Activated T-helper 1 cell treated with anti-CD3 and anti-CD28 coated beads, Interleukin-12 subunit alpha, Interleukin-12 subunit beta, Interleukin-2, Interleukin-4 antibody, amounts not matched to agents 30 ng/mL and 10 ng/mL and 1 ng/mL, durations not matched to agents 14 hours and 24 hours and 36 hours (primary cell): ENCODE data around the gene DDX28. TPM values are rescaled to one million over a fixed set of nuclear protein-coding genes. Genes with fewer than 3 reads are reported as not detected.

Experiments used
- DNase-seq: peaks from one replicate; pipeline ENCODE4 v3.0.0; 2021; ENCODE audit warnings: low spot score
- H3K27ac Mint-ChIP-seq: one replicate; pipeline ENCODE4 v1.8.0; 2021; ENCODE audit warnings: mild to moderate bottlenecking, mixed read lengths
- H3K27me3 Mint-ChIP-seq: one replicate; pipeline ENCODE4 v1.8.0; 2022; ENCODE audit warnings: mild to moderate bottlenecking, moderate library complexity, mixed read lengths; ENCODE audit not compliant: insufficient read depth
- H3K36me3 Mint-ChIP-seq: one replicate; pipeline ENCODE4 v1.8.0; 2021; ENCODE audit warnings: low read depth, mixed read lengths
- H3K4me1 Mint-ChIP-seq: one replicate; pipeline ENCODE4 v1.8.0; 2021; ENCODE audit warnings: low read depth, mixed read lengths
- H3K4me3 Mint-ChIP-seq: one replicate; pipeline ENCODE4 v1.8.0; 2021; ENCODE audit warnings: mild to moderate bottlenecking, moderate library complexity, mixed read lengths
- H3K9me3 Mint-ChIP-seq: one replicate; pipeline ENCODE4 v1.8.0; 2021; ENCODE audit warnings: mixed read lengths
- intact Hi-C: fragments of 100-400 bp; cut with micrococcal nuclease; formaldehyde crosslinking; loops from one replicate; pipeline ENCODE4 v1.15.1; 2024
- total RNA-seq: library from RNA; stranded (reverse); gene quantifications from 2 replicates; pipeline ENCODE4 v1.2.3, GENCODE V29; 2022

DDX28 gene
- total RNA-seq, 1 donor from 2014 or later: 28.4 TPM

GRCh38 chr16:68062910-68063393, 39.9 kb upstream of the DDX28 start:
- H3K4me3 Mint-ChIP-seq: peak overlapping the region; percentile 61
- H3K9me3 Mint-ChIP-seq: no peaks in the 10 kb centered on the region
- H3K4me1 Mint-ChIP-seq: peaks cover 77% of the 10 kb centered on the region
- H3K27me3 Mint-ChIP-seq: no peaks in the 10 kb centered on the region
- H3K36me3 Mint-ChIP-seq: peaks cover 40% of the 10 kb centered on the region
- peak; percentile 44 for DNase-seq
- H3K27ac Mint-ChIP-seq: peak overlapping the region; percentile 88
- intact Hi-C loops: loop anchor here (5.0 kb wide), 2 partner anchors 171 to 246 kb away; partner anchors contain the start of gene PSKH1

DNA sequence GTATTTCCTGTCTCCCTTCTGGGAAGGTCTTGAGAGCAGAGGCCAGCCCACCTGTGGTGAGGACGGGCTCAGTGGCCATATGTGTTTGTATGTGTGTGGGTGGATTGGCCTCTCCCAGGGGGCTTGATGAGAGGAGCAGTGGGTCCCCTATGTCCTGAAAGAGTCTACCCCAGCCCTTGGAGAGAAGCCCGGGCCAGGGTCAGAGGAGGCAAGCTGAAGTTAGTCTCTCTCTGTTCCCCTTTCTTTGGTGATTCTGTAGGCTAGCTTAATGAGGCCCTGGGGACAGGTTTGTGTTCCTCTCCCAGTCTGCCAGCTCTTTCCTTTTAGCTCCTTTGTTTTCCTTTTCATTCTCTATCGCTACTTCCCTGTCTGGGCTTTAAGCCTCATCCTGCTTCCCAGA, 38.4 kb upstream of the DDX28 start:
- Mint-ChIP-seq H3K9me3 (no peaks in the 10 kb centered on the region), H3K27ac (peak overlapping the region; percentile 74), H3K4me3 (no peak overlapping the region), H3K4me1 (peaks cover 67% of the 10 kb centered on the region), H3K27me3 (no peaks in the 10 kb centered on the region), H3K36me3 (peaks cover 42% of the 10 kb centered on the region)
- DNase-seq: no peak
- intact Hi-C loops: loop anchor here (5.0 kb wide), 2 partner anchors 169 to 244 kb away; partner anchors contain the start of gene PSKH1

- Mint-ChIP-seq H3K27ac (peak overlapping the region; percentile 76), H3K36me3 (peaks cover 47% of the 10 kb centered on the region), H3K4me1 (peaks cover 52% of the 10 kb centered on the region), H3K4me3 (peak overlapping the region; percentile 43), H3K9me3 (no peaks in the 10 kb centered on the region), H3K27me3 (no peaks in the 10 kb centered on the region)
- intact Hi-C loops: loop anchor here (5.0 kb wide), 2 partner anchors 168 to 243 kb away; partner anchors contain the start of gene PSKH1
- no peak for DNase-seq
Observed at GRCh38 chr16:68059804-68060203, 36.8 kb upstream of the DDX28 start.

DNA sequence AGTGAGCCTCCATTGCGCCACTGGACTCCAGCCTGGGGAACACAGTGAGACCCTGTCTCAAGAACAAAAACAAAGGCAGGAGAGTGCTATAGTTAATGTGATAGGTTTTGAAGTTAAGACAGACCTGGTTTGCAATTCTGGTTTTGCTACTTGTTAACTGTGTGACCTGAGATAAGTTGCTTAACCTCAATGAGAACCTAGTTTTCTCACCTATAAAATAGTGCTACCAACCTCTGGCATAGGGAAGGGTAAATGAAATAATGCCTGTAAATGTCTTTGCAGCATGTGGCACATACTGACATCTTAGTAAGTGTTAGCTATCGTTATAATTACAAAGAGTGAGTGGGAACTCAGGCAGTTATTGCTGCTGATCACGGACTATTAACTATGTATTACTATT, 32.4 kb upstream of the DDX28 start:
- Mint-ChIP-seq H3K27ac (no peak overlapping the region), H3K27me3 (no peaks in the 10 kb centered on the region), H3K4me3 (no peak overlapping the region), H3K9me3 (no peaks in the 10 kb centered on the region), H3K4me1 (peaks cover 14% of the 10 kb centered on the region), H3K36me3 (peaks cover 45% of the 10 kb centered on the region)
- intact Hi-C loops: no loop called here
- no peak for DNase-seq

GRCh38 chr16:68049449-68049848, 26.4 kb upstream of the DDX28 start:
- no peaks in the 10 kb centered on the region for H3K27me3 Mint-ChIP-seq
- intact Hi-C loops: no loop called here

GRCh38 chr16:68047987-68048386, 25.0 kb upstream of the DDX28 start:
- H3K4me3 Mint-ChIP-seq: no peak overlapping the region
- H3K27me3 Mint-ChIP-seq: no peaks in the 10 kb centered on the region
- H3K36me3 Mint-ChIP-seq: peaks cover 37% of the 10 kb centered on the region
- no peak overlapping the region for H3K27ac Mint-ChIP-seq
- intact Hi-C loops: no loop called here
- peaks cover 5% of the 10 kb centered on the region for H3K4me1 Mint-ChIP-seq
- no peak for DNase-seq
- H3K9me3 Mint-ChIP-seq: no peaks in the 10 kb centered on the region

More at GRCh38 chr16:68049449-68049848, 26.4 kb upstream of the DDX28 start:
- peaks cover 43% of the 10 kb centered on the region for H3K36me3 Mint-ChIP-seq
- no peaks in the 10 kb centered on the region for H3K9me3 Mint-ChIP-seq
- H3K4me3 Mint-ChIP-seq: no peak overlapping the region
- H3K27ac Mint-ChIP-seq: no peak overlapping the region
- H3K4me1 Mint-ChIP-seq: peaks cover 5% of the 10 kb centered on the region
- DNase-seq: no peak

DNA sequence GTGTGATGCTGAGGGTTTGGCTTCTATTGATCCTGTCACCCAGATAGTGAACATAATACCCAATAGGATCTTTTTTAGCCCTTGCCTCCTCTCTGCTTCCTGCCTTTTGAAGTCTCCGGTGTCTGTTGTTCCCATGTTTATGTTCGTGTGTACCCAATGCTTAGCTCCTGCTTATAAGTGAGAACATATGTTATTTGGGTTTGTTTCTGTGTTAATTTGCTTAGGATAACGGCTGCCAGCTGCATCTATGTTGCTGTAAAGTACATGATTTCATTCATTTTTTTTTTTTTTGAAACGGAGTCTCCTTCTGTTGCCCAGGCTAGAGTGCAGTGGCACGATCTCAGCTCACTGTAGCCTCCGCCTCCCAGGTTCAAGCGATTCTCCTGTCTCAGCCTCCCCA, 23.1 kb upstream of the DDX28 start:
- peaks cover 38% of the 10 kb centered on the region for H3K36me3 Mint-ChIP-seq

DNA sequence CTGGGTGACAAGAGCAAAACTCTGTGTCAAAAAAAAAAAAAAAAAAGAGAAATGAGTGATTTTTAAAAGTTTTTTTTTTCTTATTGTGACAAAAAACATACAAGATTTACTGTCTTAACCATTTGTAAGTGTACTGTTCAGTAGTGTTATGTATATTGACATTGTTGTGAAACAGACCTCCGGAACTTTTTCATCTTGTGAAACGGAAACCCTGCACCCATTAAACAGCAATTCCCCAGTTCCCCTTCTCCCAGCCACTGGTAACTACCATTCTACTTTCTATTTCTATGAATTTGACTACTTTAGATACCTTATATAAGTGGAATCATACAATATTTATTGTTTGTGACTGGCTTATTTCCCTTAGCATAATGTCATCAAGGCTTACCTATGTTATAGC, 18.8 kb upstream of the DDX28 start:
- no peaks in the 10 kb centered on the region for H3K9me3 Mint-ChIP-seq
- intact Hi-C loops: loop anchor here (2.0 kb wide), 1 partner anchor 23 kb away; no protein-coding TSS in a partner anchor
- H3K4me1 Mint-ChIP-seq: peaks cover 15% of the 10 kb centered on the region
- H3K27ac Mint-ChIP-seq: no peak overlapping the region
- H3K36me3 Mint-ChIP-seq: peaks cover 32% of the 10 kb centered on the region
- DNase-seq: no peak
- no peaks in the 10 kb centered on the region for H3K27me3 Mint-ChIP-seq
- H3K4me3 Mint-ChIP-seq: no peak overlapping the region

More for the DNA sequence above, 23.1 kb upstream of the DDX28 start:
- H3K27me3 Mint-ChIP-seq: no peaks in the 10 kb centered on the region
- peak overlapping the region; percentile 57 for H3K27ac Mint-ChIP-seq
- no peaks in the 10 kb centered on the region for H3K9me3 Mint-ChIP-seq
- H3K4me3 Mint-ChIP-seq: no peak overlapping the region
- peaks cover 5% of the 10 kb centered on the region for H3K4me1 Mint-ChIP-seq
- intact Hi-C loops: no loop called here
- no peak for DNase-seq

DNA sequence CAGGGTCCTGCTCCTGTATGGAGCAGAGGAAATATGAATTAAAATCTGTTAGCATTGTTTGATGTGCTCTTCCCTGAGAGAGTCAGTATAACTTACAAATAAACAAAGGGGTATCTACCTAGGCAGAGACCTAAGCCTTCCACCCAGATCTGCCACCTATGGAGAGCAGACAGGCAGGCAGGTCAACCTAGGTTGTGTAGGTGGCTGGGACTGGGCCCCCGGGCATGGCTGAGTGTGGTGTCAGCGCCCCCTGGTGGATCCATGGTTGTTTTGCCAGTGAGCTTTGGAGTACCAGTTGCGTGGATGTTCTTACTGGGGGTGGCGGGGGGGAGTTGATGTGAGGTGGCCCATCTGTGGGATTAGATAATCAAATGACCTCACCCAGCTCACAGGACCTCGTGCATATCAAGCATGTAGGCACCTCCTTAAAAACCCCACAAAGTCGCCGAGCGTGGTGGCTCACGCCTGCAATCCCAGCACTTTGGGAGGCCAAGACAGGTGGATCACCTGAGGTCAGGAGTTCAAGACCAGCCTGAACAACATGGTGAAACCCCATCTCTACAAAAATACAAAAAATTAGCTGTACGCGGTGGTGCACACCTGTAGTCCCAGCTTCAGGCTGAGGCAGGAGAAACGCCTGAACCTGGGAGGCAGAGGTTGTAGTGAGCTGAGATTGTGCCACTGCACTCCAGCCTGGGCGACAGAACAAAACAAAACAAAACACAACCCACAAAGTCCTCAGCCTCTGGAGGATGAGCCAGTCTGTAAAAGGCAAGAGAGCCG, 17.7 kb upstream of the DDX28 start:
- Mint-ChIP-seq H3K36me3 (peaks cover 33% of the 10 kb centered on the region), H3K4me1 (peaks cover 19% of the 10 kb centered on the region), H3K27ac (peak overlapping the region; percentile 70), H3K4me3 (no peak overlapping the region), H3K27me3 (no peaks in the 10 kb centered on the region), H3K9me3 (no peaks in the 10 kb centered on the region)
- intact Hi-C loops: loop anchor here (1.0 to 2.0 kb wide), 6 partner anchors 17 to 224 kb away; partner anchors contain the start of genes DDX28 and DUS2
- peak; percentile 81 for DNase-seq

DNA sequence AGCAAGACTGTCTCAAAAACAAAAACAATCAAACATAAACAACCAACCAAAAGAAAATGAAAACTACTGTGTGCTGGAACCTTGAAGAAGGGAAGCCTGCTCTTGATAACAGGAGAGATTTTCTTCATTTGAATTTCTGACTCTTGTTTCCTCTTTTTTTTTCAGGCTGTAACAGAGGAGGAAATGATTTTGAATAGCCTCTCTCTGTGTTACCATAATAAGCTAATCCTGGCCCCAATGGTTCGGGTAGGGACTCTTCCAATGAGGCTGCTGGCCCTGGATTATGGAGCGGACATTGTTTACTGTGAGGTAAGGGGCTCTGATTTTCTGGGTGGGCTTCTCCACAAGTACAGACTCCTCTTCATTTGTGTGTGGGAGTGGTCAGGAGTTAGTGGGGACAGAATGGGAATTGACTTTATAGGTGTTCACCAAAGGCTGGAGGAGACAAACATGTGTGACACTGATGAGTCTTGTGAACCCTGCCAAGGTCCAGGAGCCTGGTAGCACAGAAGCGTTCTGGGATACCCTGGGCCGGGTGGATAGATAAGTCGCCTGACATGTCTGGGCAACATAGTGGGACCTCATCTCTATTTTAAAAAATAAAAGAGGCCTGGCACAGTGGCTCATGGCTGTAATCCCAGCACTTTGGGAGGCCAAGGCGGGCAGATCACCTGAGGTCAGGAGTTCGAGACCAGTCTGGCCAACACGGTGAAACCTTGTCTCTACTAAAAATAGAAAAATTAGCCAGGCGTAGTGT, 15.0 kb upstream of the DDX28 start:
- Mint-ChIP-seq H3K36me3 (peaks cover 30% of the 10 kb centered on the region), H3K4me3 (no peak overlapping the region), H3K4me1 (peaks cover 19% of the 10 kb centered on the region), H3K9me3 (no peaks in the 10 kb centered on the region), H3K27ac (peak overlapping the region; percentile 13), H3K27me3 (no peaks in the 10 kb centered on the region)
- intact Hi-C loops: no loop called here
- no peak for DNase-seq

- no peaks in the 10 kb centered on the region for H3K9me3 Mint-ChIP-seq
- intact Hi-C loops: no loop called here
- H3K36me3 Mint-ChIP-seq: peaks cover 30% of the 10 kb centered on the region
- DNase-seq: no peak
- no peaks in the 10 kb centered on the region for H3K27me3 Mint-ChIP-seq
- H3K4me3 Mint-ChIP-seq: no peak overlapping the region
- peaks cover 24% of the 10 kb centered on the region for H3K4me1 Mint-ChIP-seq
- H3K27ac Mint-ChIP-seq: no peak overlapping the region
Observed at GRCh38 chr16:68035227-68035626, 12.2 kb upstream of the DDX28 start.

DNA sequence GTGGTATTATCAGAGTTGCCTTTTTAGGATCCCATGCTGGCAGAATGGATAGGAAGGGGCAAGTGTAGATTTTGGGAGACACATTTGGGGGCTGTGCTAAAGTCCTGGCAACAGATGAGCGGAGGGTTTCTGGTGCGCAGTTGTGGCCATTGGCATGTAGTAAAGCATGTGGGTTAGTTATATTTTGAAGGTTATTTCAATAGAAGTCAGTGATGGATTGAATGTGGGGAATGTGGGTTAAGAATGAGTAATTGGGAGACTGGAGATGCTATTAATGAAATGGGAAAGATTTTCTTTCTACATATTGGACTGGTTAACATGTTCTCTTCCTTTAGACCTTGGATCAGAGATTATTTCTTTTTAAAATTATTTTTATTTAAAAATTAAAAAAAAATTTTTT, 10.1 kb upstream of the DDX28 start:
- intact Hi-C loops: no loop called here
- Mint-ChIP-seq H3K36me3 (peaks cover 28% of the 10 kb centered on the region), H3K4me3 (no peak overlapping the region), H3K4me1 (peaks cover 22% of the 10 kb centered on the region), H3K27ac (no peak overlapping the region), H3K9me3 (no peaks in the 10 kb centered on the region), H3K27me3 (no peaks in the 10 kb centered on the region)
- no peak for DNase-seq

DNA sequence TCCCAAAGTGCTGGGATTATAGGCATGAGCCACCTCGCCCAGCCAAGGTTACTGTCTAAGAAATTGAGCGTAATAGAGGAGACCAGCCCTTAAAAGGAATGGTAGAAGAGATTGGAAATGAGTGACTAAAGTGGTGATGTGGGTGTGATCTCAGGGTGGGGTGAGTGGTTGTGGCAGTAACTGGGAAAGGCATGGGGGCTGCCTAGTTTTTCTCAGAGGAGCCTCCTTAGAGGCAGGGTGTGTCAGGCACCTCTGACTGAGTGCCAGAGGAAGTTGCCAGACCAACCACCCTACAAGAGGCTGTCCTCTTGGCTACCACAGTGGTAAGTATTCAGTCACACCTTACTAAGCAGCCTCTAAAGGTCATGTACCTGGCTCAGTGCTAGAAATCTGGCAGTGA, 8.9 kb upstream of the DDX28 start:
- DNase-seq: no peak
- Mint-ChIP-seq H3K27me3 (no peaks in the 10 kb centered on the region), H3K9me3 (no peaks in the 10 kb centered on the region), H3K4me1 (peaks cover 22% of the 10 kb centered on the region), H3K4me3 (no peak overlapping the region), H3K36me3 (peaks cover 31% of the 10 kb centered on the region), H3K27ac (peak overlapping the region; percentile 27)
- intact Hi-C loops: no loop called here
